GM21526 (cell line): ENCODE measurements around the gene HBS1L.

Experiments used
- ATAC-seq: cut with Tn5 transposase; IDR thresholded peaks from one replicate; pipeline ENCODE4 v1.9.1; 2021; ENCODE audit warnings: moderate library complexity; ENCODE audit not compliant: unreplicated experiment, low FRiP score

The HBS1L gene

DNA sequence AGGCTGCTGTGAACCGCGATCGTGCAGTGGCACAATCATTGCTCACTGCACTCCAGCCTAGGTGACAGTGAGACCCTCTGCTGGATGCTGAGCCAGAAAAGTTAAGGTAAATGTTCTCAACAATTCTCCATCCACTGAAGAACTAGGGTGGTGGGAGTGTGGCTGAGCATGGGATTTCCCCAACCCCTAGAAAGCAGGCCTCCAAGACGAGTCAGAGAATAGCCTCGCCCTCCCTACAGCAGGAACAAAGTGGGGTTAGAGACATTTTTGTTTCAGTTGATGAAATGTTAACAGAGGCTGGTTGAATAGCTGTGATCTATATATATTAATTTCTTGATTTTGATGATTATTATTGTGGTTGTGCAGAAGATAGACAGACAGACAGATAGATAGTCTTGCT lies 98.6 kb downstream of the HBS1L start:
- no peak for ATAC-seq

DNA sequence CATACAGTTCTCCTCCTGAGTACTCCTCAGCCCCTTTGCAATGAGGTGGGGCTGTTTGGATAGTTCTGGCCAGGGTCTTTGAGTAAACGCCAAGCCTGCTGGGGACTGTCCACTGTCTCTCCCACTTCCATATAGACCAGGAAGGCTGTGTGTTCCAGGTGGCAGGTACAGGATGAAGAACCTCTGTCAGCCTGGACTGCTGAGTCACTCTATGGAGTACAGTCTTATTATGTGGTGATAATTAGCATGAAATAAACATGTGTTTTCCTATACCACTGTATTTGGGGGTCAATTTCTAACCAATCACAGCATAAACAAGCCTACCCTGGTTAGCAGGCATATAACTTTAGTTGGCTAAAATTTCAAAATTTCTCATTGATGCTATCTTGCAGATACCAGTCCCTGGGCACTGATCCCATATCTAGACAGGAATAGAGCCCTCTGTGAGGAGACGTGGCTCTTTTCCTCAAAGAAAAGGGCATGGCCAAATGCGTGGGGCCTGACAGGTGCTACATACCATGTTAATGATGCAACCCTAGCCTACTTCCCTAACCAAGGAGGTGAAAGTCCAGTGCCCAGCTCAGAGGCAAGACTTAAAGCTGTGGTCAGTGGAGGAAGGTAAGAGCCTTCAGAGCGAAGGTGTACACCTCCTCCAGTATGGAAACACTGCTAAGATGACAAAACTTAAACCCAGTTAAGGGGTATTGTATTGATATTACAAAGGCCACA lies 100.2 kb downstream of the HBS1L start:
- no peak for ATAC-seq

DNA sequence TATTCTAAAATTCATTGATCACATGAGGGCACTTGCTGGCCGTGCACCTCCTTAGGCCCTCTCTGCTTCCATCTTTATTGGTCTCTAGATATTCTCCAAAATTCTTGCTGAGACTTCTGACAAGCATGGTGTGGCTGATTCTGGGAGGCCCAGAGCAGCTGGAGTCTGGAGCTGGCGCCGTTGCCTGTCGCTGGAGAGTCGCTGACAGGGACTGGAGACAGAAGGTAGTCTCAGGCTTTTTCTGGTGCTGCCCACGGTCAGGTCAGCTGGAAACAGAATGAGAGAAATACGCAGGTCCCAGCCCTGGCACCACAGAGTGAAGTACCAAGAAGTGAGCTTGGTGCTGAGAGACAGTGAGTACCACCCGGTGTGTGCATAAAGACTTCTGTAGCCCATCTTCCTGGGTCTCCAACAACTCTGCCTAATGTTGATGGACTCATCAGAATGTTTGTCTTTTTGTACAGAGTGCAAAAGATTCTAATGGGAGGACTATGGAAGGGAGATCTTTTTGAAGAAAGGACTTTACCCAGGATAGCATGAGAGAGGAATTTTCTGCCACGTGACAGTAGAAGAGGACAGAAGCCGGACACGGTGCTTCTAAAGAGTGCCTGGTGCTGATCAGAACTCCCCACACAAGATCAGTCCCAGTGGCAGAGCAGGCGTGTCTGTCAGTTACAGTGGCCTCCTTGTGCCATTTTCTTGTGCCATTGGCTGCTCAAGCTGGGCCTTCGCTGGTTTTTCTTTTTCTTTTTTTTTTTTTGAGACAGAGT lies 102.9 kb downstream of the HBS1L start:
- ATAC-seq = no peak

GRCh38 chr6:134950482-134950881 lies 104.1 kb downstream of the HBS1L start:
- ATAC-seq = no peak

- no peak for ATAC-seq
These were observed 104.7 kb downstream of the HBS1L start, which contains the start of gene ALDH8A1 for GRCh38 chr6:134949927-134950326. Gene ALDH8A1, minus strand, starts transcription at chr6:134950101. Its CDS starts 48 bp downstream, at chr6:134950053.

- ATAC-seq = no peak
These were observed 105.9 kb downstream of the HBS1L start for GRCh38 chr6:134948691-134949090.

DNA sequence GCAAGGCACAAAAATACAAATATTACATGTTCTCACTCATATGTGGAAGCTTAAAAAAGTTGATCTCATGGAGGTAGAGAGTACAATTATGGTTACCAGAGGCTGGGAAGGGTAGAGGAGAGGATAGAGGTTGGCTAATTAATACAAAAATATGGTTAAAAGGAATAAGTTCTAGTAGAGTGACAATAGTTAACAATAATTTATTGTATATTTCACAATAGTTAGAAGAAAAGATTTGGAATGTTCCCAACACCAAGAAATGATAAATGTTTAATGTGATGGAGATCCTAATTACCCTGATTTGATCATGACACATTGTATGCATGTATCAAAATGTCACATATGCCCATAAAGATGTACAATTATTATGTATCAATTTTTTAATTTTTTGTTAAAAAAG lies 106.5 kb downstream of the HBS1L start:
- no peak for ATAC-seq

DNA sequence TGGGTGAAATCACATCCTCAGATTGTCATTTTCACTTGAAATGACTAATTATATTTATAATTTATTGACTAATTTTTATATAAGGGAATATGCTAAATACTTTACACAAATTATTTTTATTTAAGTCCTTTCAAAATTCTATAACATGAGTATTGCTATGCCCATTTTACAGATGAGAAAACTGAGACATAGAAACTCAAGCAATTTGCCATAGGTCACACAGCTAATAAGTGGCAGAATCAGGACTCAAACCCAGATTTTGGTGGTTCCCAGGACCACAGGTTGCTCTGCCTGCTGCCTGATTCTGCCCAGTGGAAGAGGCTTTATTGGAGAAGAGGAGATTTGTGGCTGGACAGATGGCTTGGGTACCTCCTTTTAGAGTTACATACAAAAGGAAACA lies 109.6 kb downstream of the HBS1L start:
- ATAC-seq = no peak

- no peak for ATAC-seq
These were observed 111.0 kb downstream of the HBS1L start for GRCh38 chr6:134943522-134944111.

- ATAC-seq = peak; percentile 58
These were observed 115.7 kb downstream of the HBS1L start for GRCh38 chr6:134938896-134939295.

DNA sequence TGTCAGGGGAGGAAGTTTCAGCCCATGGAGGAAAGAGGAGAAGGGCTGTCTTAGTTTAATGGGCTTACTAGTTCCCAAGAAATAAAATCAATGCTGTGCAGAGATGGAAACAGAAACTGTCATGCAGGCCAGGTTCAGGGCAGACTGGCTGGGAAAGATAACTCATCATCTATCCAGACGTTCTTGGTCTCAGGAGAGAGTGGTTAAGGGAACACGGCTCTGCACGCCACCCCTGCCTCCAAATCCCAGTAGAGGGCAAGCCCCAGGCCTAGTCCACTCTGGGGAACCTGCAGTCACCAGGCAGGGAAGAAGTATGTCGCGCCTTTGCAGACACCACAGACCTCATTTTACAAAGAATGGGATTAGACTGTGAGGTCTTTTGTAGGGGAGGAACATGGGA lies 117.2 kb downstream of the HBS1L start:
- ATAC-seq = no peak

- no peak for ATAC-seq
These were observed 117.7 kb downstream of the HBS1L start for GRCh38 chr6:134936931-134937330.

GRCh38 chr6:134936476-134936875 lies 118.1 kb downstream of the HBS1L start:
- ATAC-seq = no peak

GRCh38 chr6:134934793-134935485 lies 119.7 kb downstream of the HBS1L start:
- no peak for ATAC-seq

DNA sequence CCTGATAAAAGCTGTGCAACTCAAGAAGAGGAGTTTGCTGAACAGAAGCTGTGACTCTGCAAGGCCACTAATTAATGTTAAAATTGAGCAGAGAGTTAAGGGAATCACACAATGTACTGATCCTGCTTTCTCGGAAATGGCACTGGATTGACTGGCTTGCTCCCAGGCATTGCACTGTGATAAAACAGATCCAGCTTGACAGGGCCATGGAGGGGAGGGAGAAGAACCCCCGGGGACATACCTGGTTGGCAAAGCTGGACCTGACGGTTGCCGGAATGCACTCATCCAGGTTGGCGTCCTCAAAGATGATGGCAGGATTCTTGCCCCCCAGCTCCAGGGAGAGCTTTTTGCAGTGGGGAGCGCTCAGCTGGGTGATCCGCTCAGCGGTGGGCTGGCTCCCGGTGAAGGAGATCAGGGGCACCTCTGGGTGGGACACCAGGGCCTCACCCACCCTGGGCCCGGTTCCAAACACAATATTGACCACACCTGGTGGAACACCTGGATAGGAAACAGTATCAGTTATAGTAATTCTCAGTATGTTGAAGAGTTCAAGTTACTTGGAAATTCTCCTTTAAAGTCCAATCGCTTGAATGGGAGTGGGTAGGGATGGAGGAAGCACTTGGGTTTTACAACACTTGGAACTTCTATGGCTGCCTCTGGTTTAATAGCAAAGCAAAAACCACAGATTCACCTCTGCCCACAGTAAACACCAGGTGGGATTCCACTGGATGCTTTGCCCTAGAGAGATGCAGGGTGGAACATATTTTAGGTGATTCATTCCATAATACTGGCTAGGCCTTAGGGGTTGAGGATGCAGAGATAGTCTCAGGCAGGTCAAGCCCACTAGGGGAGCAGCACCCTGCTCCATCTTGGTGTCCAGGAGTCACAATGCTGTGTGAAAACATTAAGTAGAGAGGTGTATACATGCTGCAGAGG lies 121.8 kb downstream of the HBS1L start:
- no peak for ATAC-seq

- no peak for ATAC-seq
These were observed 122.5 kb downstream of the HBS1L start for GRCh38 chr6:134932098-134932497.

DNA sequence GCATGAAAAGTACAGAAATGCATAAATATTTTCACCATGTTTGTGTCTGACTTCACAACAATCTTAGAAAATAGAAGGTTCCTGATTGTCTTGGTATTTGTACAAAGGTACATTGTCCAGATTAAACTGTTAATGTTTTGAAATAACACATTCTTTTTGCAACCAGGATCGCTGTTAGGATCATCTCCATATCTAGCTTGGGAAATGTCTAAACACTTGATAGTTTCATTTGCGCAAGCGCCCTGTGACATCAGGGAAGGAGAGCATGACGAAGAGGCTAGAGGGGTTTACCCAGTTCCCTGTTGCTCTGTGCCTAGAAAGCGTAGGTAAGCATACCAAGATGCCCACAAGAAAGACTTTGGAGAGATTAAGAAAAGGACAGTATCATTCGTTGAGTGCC lies 124.2 kb downstream of the HBS1L start:
- ATAC-seq = no peak

DNA sequence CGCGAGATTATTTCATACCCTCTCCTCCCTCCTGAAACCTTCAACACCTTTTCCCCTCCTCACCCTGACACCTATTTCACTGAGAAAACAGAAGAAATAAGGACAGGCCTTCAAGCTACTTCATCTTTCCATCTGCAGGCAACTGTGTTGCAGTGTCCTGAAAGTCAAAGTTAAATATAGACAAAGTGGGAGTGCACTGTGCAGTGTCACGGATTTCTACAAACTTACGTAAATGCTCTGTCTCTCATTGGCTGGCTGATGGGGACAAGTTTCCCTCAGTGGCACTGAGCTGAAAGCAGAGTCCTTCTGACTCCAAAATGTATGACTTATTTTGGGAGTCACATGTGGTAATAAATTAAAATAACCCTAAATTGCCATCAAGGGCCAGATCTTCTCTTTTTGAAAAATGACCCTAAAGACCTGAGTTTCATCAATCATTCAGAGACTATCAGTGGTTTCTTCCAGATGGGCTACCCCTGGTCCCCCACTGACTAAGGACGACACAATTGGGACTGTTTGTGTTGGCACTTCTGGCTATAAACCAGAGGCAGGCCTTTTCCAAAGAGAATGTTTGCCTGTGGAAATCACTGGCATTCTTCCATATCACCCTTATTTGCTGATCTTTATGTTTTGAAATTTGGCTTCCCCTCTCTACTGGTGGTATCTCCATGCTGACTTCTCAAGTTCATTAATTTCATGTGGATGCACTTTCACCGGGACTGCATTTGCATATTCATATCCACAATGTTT lies 126.3 kb downstream of the HBS1L start:
- no peak for ATAC-seq

DNA sequence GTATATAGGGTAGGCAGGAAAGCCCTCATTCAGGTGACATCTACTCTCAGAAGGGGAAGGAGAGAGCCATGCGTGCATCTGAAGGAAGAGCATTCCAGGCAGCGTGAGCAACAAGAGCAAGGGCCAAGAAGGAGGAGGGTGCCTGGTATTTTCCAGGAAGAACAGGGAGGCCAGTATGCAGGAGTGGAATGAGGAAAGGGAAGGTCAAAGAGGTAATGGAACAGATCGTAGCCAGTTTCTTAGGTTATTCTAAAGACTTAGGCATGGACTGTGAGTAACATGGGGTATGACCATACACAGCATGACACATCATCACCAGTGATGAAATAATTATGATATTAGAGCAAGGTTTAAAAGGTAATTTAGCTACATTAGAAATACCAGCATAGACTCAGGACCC lies 128.8 kb downstream of the HBS1L start:
- ATAC-seq = no peak
